Measurements from ENCODE around the gene MIS12. TPM values are rescaled to one million over a fixed set of nuclear protein-coding genes. Genes with fewer than 3 reads are reported as not detected.

MIS12 gene, protein sequence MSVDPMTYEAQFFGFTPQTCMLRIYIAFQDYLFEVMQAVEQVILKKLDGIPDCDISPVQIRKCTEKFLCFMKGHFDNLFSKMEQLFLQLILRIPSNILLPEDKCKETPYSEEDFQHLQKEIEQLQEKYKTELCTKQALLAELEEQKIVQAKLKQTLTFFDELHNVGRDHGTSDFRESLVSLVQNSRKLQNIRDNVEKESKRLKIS
- total RNA-seq: 38.1 and 39.6 TPM in 2 replicates

DNA sequence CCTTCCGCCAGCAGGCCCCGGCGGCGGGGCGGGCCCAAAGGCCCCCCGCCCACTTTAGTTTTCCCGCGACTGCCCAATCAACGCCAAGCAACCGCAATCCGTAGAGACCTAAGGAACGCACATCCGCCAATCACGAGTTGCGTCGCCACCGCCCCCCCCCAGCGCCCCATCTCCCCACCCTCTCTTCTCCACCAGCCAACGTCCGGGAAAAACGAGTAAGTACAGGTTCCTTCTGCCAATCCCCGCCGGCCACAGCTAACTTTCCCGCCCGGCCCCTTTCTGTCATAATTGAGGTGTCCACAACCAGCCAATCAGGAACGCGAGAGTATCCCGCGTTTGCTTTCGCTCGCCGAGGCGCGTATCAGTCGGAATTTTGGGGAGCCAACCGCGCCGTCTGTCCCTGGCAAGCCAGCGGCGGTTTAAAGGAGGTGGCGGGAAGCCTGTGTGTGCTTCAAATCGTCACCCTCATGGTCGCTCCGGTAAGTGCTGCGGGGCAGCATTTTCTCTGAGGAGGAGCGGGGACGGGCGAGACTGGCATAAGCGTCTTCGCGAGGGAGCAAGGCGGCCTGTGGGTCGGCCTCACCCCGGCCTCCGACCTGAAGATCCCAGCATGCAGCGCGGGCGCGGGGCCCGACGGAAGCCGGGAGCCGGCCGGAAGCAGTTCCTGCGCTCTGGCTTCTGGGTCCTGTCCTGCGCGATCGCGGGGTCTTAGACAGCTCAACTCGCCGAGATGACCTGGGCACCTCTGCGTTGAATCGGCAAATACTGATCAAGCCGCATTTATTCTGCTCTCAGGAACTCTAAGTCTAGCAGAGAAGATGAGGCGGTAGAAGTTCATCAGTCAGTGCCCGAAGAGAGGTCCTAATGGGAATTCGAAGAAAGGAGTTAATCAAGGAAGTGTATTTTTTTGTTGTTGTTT lies at the start of gene MIS12:
Gene MIS12 (plus strand): TSS at position 361 of the 919 bp plus-strand sequence. CDS start 2,297 bp downstream, outside the sequence.
- Mint-ChIP-seq H3K4me3 (peak within 1 kb of the TSS; percentile 98), H3K9me3 (no peaks in the 10 kb centered on the region), H3K4me1 (ENCODE audit: low read depth) (peaks cover 49% of the 10 kb centered on the region), H3K27me3 (ENCODE audit: insufficient read depth) (no peaks in the 10 kb centered on the region), H3K27ac (peak within 1 kb of the TSS; percentile 96), H3K36me3 (ENCODE audit: low read depth) (peaks cover 58% of the 10 kb centered on the region)
- peak; percentile 95 for DNase-seq (ENCODE audit: low spot score)
- intact Hi-C loops (cut with micrococcal nuclease): loop anchor here (1.0 to 10.0 kb wide), 11 partner anchors 15 to 1549 kb away; partner anchors contain the start of genes C1QBP, DHX33, KIAA0753 and NLRP1

DNA sequence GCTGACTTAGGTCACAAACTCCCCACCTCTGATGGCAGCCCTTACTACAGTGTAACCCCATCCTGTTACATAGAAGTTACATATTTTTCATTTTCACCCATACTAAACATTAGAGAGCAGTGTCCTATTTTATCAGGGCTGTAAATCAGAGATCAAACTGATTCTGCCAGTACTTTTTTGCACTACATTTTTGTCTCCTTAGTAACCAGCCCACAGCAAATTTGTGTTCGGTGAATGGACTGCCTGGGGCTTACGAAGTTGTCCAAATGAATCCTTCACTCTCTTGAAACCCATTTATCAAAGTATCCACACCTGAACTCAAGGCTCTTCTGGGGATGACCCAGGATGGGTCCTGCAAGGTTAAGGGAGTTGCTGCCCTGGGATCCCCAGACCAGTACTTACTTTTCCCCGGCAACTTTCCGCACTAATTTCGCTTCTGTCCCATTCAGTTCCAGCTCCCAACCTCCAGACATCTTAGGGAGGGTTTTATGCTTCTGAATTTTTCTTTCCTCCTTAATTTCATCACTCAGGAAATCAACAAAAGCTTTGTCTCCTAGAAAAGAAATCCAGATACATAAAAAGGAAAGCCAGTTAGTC lies 48.5 kb upstream of the MIS12 start:
- H3K27me3 Mint-ChIP-seq (ENCODE audit: insufficient read depth): no peaks in the 10 kb centered on the region
- H3K9me3 Mint-ChIP-seq: no peaks in the 10 kb centered on the region
- peak overlapping the region; percentile 94 for H3K4me3 Mint-ChIP-seq
- DNase-seq (ENCODE audit: low spot score): no peak
- peak overlapping the region; percentile 79 for H3K27ac Mint-ChIP-seq
- intact Hi-C loops (cut with micrococcal nuclease): no loop called here
- peaks cover 40% of the 10 kb centered on the region for H3K4me1 Mint-ChIP-seq (ENCODE audit: low read depth)
- peaks cover 44% of the 10 kb centered on the region for H3K36me3 Mint-ChIP-seq (ENCODE audit: low read depth)

DNA sequence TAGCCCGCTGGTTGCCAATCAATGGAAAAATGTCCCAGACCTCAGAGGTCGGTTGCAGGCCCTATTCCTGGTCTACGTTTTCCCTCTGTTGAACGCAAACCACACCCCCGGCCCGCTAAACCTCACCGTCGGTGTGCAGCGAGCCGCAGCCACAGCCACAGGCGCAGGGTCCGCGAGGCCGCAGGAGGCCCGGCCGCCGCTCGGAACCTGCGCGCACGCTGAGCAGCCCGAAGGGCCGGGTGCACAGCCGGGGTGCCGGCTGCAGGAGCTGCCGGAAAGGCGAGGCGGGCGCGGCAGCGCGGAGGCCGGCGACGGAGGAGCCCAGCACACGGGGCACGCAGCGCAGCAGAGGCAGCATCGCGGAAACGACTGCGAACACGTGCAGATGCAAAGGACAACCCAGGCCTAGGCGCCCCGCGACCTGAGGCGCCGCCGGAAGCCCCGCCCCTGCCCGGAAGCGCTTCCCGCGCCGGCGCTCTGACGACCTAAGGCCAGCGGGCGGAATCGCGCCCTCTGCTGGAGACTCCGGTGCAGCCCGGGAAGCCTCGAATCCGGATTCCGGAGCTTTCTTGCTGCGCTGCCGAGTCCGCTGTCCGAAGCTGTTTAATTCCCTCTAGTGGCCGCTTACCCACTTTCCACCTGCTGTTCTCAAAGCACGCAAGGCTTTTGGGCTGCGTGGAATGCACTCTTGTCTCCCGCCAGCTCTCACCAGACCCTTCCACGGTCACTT lies 47.5 kb upstream of the MIS12 start, which contains the start of gene C1QBP:
Gene C1QBP (minus strand): TSS at position 440 of the 730 bp plus-strand sequence. CDS start 82 bp downstream, at position 358.
- Mint-ChIP-seq H3K4me3 (peak within 1 kb of the TSS; percentile 94), H3K36me3 (ENCODE audit: low read depth) (peaks cover 40% of the 10 kb centered on the region), H3K27ac (peak within 1 kb of the TSS; percentile 87), H3K4me1 (ENCODE audit: low read depth) (peaks cover 40% of the 10 kb centered on the region), H3K9me3 (no peaks in the 10 kb centered on the region), H3K27me3 (ENCODE audit: insufficient read depth) (no peaks in the 10 kb centered on the region)
- peak; percentile 89 for DNase-seq (ENCODE audit: low spot score)
- intact Hi-C loops (cut with micrococcal nuclease): loop anchor here (1.0 kb wide), 5 partner anchors 20 to 328 kb away; partner anchors contain the start of genes DERL2, MIS12, NUP88 and ZNF232

DNA sequence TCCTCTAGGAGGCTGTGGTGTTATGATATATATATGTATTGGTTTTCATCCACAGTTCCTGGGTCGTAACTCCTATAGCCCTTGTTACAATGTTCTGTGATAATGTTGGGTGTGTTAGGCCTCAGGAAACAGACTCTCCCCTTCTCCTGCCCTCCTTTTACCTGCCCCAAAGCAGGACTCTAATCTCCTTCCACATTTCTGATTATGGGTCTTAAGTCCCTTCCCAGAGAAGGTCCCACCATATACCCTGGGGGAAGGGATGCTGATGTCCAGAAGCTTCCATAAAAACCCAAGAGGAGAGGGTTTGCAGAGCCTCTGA lies 47.0 kb upstream of the MIS12 start:
- intact Hi-C loops (cut with micrococcal nuclease): loop anchor here (1.0 kb wide), 5 partner anchors 20 to 328 kb away; partner anchors contain the start of genes DERL2, MIS12, NUP88 and ZNF232
- peaks cover 37% of the 10 kb centered on the region for H3K36me3 Mint-ChIP-seq (ENCODE audit: low read depth)
- no peak for DNase-seq (ENCODE audit: low spot score)
- peak overlapping the region; percentile 94 for H3K4me3 Mint-ChIP-seq
- no peaks in the 10 kb centered on the region for H3K27me3 Mint-ChIP-seq (ENCODE audit: insufficient read depth)
- H3K9me3 Mint-ChIP-seq: no peaks in the 10 kb centered on the region
- peak overlapping the region; percentile 87 for H3K27ac Mint-ChIP-seq
- peaks cover 40% of the 10 kb centered on the region for H3K4me1 Mint-ChIP-seq (ENCODE audit: low read depth)

DNA sequence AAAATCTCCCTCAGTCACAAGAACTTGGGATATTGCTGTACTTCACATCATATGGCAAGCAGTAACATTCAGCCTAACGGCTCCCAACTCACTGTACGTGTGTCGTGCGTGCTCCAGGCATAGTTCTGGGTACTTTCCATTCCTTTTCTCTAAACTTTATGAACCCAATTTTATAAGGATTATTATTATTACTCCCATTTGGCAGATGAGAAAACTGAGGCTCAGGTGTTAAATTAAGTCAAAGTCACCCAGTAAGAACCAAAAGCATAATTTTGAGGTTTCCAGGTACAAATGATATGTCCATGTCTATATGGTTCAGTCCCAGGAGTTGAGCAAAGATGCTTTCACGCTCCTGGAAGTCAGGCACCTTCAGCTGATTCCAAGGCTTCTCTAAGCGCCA lies 42.6 kb upstream of the MIS12 start:
- no peaks in the 10 kb centered on the region for H3K27me3 Mint-ChIP-seq (ENCODE audit: insufficient read depth)
- H3K36me3 Mint-ChIP-seq (ENCODE audit: low read depth): peaks cover 26% of the 10 kb centered on the region
- H3K4me1 Mint-ChIP-seq (ENCODE audit: low read depth): peaks cover 13% of the 10 kb centered on the region
- H3K27ac Mint-ChIP-seq: no peak overlapping the region
- no peak overlapping the region for H3K4me3 Mint-ChIP-seq
- intact Hi-C loops (cut with micrococcal nuclease): no loop called here
- no peak for DNase-seq (ENCODE audit: low spot score)
- no peaks in the 10 kb centered on the region for H3K9me3 Mint-ChIP-seq

DNA sequence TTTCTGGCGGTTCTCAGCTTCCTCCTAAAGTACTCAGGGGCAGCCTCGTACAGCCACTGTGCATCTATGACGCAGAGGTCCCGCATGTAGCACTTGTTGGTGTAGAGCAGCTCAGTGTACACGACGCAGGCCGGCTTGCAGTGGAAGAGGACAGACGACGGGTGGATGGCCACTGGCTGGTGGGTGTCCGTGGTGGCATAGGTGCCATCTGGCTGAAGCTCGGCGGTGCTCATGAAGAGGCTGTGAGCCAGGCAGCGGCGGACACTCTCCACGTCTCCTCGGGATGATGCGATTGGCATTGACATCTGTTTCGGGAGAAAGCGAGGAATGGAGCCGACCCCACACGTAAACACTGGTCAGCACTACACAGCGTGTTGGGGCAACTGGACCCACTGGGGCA lies 42.2 kb upstream of the MIS12 start:
- Mint-ChIP-seq H3K4me3 (no peak overlapping the region), H3K27me3 (ENCODE audit: insufficient read depth) (no peaks in the 10 kb centered on the region), H3K4me1 (ENCODE audit: low read depth) (peaks cover 12% of the 10 kb centered on the region), H3K27ac (no peak overlapping the region), H3K9me3 (no peaks in the 10 kb centered on the region), H3K36me3 (ENCODE audit: low read depth) (peaks cover 27% of the 10 kb centered on the region)
- DNase-seq (ENCODE audit: low spot score): no peak
- intact Hi-C loops (cut with micrococcal nuclease): no loop called here

DNA sequence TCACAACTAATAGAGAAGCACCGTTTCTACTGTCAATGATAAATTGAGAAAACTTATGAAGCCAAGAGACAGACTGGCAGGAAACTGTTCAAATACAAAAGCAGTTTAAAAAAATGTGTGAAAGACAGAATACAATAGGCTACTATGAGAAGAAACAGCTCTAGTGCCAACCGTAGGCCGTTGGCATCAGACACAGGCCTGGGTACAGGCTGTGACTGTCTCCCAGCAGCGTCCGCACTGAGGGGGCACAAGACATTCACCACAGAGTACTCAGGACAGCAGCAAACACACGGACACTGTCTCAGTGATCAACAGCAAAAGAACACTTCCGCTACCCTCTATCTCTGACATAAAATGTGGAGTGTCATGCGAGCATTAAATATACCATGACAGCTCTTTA lies 39.6 kb upstream of the MIS12 start:
- Mint-ChIP-seq H3K36me3 (ENCODE audit: low read depth) (peaks cover 43% of the 10 kb centered on the region), H3K4me3 (no peak overlapping the region), H3K27me3 (ENCODE audit: insufficient read depth) (no peaks in the 10 kb centered on the region), H3K9me3 (no peaks in the 10 kb centered on the region), H3K4me1 (ENCODE audit: low read depth) (no peaks in the 10 kb centered on the region), H3K27ac (no peak overlapping the region)
- DNase-seq (ENCODE audit: low spot score): no peak
- intact Hi-C loops (cut with micrococcal nuclease): no loop called here

DNA sequence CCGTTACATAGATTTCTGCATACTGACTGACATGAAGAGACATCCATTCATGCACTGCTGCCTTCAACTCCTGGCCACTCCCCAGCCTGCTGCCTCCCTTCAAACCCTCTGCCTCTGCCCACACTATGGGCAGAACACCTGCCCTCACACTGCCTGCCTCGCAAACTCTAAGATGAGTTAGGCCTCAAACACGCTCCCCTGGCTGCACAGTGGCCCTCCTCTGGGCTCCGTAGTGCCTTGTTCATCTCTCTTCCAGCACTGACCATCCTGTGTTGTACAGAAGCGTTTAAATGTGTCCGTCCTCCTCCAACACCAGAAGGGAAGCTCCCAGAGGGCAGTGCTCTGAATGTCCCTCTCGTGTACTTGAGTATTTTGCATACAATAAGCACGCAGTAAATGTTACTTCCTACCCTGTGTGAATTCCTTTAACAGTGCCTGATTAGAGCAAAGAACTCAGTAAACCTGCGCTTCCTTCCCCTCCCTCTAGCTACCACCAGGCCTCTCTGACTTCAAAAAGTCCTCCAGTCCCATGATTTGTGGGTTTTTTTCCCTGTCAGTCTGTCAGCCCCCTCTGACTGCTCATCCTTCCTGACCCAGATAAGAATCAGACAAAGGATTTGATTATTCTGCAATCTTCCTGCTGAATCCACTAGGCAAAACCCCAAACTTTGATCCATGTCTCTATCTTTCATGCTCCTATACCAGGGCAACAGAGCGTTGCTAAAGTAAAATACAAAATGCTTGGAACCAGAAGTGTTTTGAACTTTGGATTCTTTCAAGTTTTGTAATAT lies 21.5 kb upstream of the MIS12 start:
- Mint-ChIP-seq H3K27ac (peak overlapping the region; percentile 4), H3K27me3 (ENCODE audit: insufficient read depth) (no peaks in the 10 kb centered on the region), H3K36me3 (ENCODE audit: low read depth) (peaks cover 21% of the 10 kb centered on the region), H3K9me3 (no peaks in the 10 kb centered on the region), H3K4me1 (ENCODE audit: low read depth) (peaks cover 49% of the 10 kb centered on the region), H3K4me3 (no peak overlapping the region)
- no peak for DNase-seq (ENCODE audit: low spot score)
- intact Hi-C loops (cut with micrococcal nuclease): no loop called here

DNA sequence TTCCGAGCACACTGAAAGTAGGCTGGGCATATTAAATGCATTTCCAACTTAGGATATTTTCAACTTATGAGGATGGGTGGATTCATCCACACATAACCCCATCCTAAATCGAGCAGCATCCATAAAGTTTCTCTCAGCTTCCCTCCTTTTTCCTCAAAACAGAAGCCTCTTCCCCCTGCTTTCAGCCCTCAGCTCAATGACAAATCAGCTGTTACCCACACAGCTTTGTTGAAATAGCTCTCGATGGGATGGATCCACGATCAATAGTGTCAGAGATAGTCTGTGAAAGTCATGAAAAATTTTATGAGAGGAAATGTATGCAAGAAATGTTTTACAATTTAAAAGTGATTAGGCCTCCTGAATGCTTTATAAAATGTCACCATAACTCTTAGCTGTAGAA lies 20.1 kb upstream of the MIS12 start:
- H3K9me3 Mint-ChIP-seq: no peaks in the 10 kb centered on the region
- DNase-seq (ENCODE audit: low spot score): no peak
- no peaks in the 10 kb centered on the region for H3K27me3 Mint-ChIP-seq (ENCODE audit: insufficient read depth)
- H3K36me3 Mint-ChIP-seq (ENCODE audit: low read depth): peaks cover 15% of the 10 kb centered on the region
- no peak overlapping the region for H3K27ac Mint-ChIP-seq
- intact Hi-C loops (cut with micrococcal nuclease): no loop called here
- peaks cover 53% of the 10 kb centered on the region for H3K4me1 Mint-ChIP-seq (ENCODE audit: low read depth)
- peak overlapping the region; percentile 92 for H3K4me3 Mint-ChIP-seq

DNA sequence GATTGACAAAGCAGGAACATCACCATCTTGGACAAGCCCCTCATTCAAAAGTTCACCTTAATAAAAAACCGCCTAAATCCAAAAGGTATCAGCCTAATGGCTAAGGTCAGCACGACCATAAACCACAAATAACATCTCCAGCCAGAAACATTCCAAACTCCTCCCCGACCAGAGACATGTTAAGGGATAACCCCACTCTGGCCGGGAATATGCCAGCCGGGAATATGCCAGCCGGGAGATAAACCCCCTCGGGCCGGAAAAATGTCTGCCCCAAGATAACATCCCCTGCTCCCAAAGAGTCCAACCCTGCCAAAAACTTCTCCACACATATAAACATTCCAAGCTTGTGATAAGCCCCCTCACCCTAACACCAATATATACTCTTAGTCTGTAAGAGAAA lies 18.9 kb upstream of the MIS12 start:
- Mint-ChIP-seq H3K27ac (peak overlapping the region; percentile 46), H3K9me3 (no peaks in the 10 kb centered on the region), H3K36me3 (ENCODE audit: low read depth) (peaks cover 17% of the 10 kb centered on the region), H3K4me3 (peak overlapping the region; percentile 92), H3K27me3 (ENCODE audit: insufficient read depth) (no peaks in the 10 kb centered on the region), H3K4me1 (ENCODE audit: low read depth) (peaks cover 53% of the 10 kb centered on the region)
- intact Hi-C loops (cut with micrococcal nuclease): no loop called here
- DNase-seq (ENCODE audit: low spot score): no peak

DNA sequence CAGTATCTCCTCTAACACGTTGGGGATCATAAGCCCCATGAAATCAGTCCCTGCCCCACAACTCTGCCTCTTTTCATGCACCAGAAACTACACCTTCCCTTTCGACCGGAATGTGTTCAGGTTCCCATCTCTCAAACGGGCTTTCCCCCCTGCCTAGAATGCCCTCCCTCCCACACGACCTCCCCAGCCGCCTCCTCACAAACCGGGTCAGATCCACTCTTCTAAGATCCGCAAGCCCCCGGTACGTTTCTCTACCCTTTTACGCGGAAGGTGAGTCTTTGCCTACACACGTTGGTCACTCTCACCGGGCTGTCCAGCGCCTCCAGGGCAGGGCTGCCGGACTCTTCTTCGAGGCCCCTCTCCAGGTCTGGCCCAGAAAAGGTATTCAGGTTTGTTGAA lies 18.3 kb upstream of the MIS12 start:
- Mint-ChIP-seq H3K27me3 (ENCODE audit: insufficient read depth) (no peaks in the 10 kb centered on the region), H3K4me1 (ENCODE audit: low read depth) (peaks cover 50% of the 10 kb centered on the region), H3K27ac (peak overlapping the region; percentile 46), H3K4me3 (peak overlapping the region; percentile 92), H3K36me3 (ENCODE audit: low read depth) (peaks cover 18% of the 10 kb centered on the region), H3K9me3 (no peaks in the 10 kb centered on the region)
- intact Hi-C loops (cut with micrococcal nuclease): loop anchor here (1.0 kb wide), 1 partner anchor 18 kb away; the partner anchor contains the start of genes DERL2 and MIS12
- no peak for DNase-seq (ENCODE audit: low spot score)

DNA sequence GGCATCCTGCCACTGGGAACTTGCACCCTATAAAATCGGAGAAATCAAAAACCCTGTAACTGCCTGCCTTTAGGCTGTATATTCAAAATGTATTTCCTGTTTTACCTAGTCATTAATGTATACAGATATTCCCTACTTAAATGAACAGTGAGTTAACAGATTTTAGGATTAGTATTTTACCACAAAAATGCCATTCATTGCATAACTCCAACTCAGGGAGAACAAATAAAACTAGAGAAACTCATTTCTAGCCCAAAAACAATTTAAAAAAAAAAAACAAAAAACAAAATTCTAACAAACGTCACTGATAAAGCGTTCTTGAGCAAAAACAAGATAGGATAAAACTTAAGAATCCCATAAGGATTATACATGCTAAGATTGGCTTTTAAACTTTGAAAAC lies 13.9 kb upstream of the MIS12 start:
- H3K9me3 Mint-ChIP-seq: no peaks in the 10 kb centered on the region
- DNase-seq (ENCODE audit: low spot score): no peak
- H3K36me3 Mint-ChIP-seq (ENCODE audit: low read depth): peaks cover 35% of the 10 kb centered on the region
- no peak overlapping the region for H3K4me3 Mint-ChIP-seq
- H3K4me1 Mint-ChIP-seq (ENCODE audit: low read depth): peaks cover 17% of the 10 kb centered on the region
- intact Hi-C loops (cut with micrococcal nuclease): no loop called here
- H3K27me3 Mint-ChIP-seq (ENCODE audit: insufficient read depth): no peaks in the 10 kb centered on the region
- H3K27ac Mint-ChIP-seq: no peak overlapping the region

Data from activated T-helper 1 cell treated with anti-CD3 and anti-CD28 coated beads, Interleukin-12 subunit alpha, Interleukin-12 subunit beta, Interleukin-2, Interleukin-4 antibody, amounts not matched to agents 30 ng/mL and 10 ng/mL and 1 ng/mL, durations not matched to agents 14 hours and 24 hours and 36 hours (primary cell).